Stimulated activated naive CD4-positive, alpha-beta T cell (primary cell): ENCODE data around the gene CNTN2.

ENCODE experiments used
- DNase-seq, 6 experiments: peaks; one replicate each; lab custom pipeline; 2025; lab: John Stamatoyannopoulos, UW

CNTN2 gene

GRCh38 chr1:205042911-205043806 is at the start of gene CNTN2:
TSS of gene CNTN2 (plus strand) at chr1:205043212. CDS start at chr1:205053186, 9,974 bp downstream.
- no peak for DNase-seq

GRCh38 chr1:204994086-204994862 is 48.7 kb upstream of the CNTN2 start:
- no peak for DNase-seq

GRCh38 chr1:204996981-204997380 is 46.0 kb upstream of the CNTN2 start:
- no peak for DNase-seq

GRCh38 chr1:204997591-204998355 is 45.2 kb upstream of the CNTN2 start:
- no peak for DNase-seq

- DNase-seq: no peak
These were observed 41.9 kb upstream of the CNTN2 start for GRCh38 chr1:205001162-205001561.

- no peak for DNase-seq
These were observed 40.3 kb upstream of the CNTN2 start for GRCh38 chr1:205002705-205003104.

GRCh38 chr1:205003358-205004131 is 39.5 kb upstream of the CNTN2 start:
- no peak for DNase-seq

- DNase-seq: no peak
These were observed 38.7 kb upstream of the CNTN2 start for GRCh38 chr1:205004351-205004750.

- DNase-seq: no peak
These were observed 34.1 kb upstream of the CNTN2 start for GRCh38 chr1:205008896-205009295.

GRCh38 chr1:205009670-205010069 is 33.3 kb upstream of the CNTN2 start:
- DNase-seq: no peak

GRCh38 chr1:205012391-205013140 is 30.4 kb upstream of the CNTN2 start:
- DNase-seq: no peak

GRCh38 chr1:205013683-205014367 is 29.2 kb upstream of the CNTN2 start:
- no peak for DNase-seq

- DNase-seq: no peak
These were observed 28.2 kb upstream of the CNTN2 start for GRCh38 chr1:205014783-205015182.

- no peak for DNase-seq
These were observed 27.8 kb upstream of the CNTN2 start for GRCh38 chr1:205015241-205015640.

- DNase-seq: no peak
These were observed 26.9 kb upstream of the CNTN2 start for GRCh38 chr1:205016075-205016474.

GRCh38 chr1:205016584-205016983 is 26.4 kb upstream of the CNTN2 start:
- DNase-seq: no peak

- no peak for DNase-seq
These were observed 26.0 kb upstream of the CNTN2 start for GRCh38 chr1:205017001-205017400.

- no peak for DNase-seq
These were observed 25.2 kb upstream of the CNTN2 start for GRCh38 chr1:205017766-205018165.

- no peak for DNase-seq
These were observed 24.6 kb upstream of the CNTN2 start for GRCh38 chr1:205018381-205018780.

GRCh38 chr1:205020466-205020865 is 22.5 kb upstream of the CNTN2 start:
- no peak for DNase-seq
